HFFc6 (cell line): ENCODE results near the gene GABPB2. TPM values are rescaled to one million over a fixed set of nuclear protein-coding genes. Genes with fewer than 3 reads are reported as not detected.

Source experiments
- DNase-seq: peaks from one replicate; pipeline ENCODE4 v3.0.0-alpha.2; 2018
- H3K27ac Mint-ChIP-seq: 2 replicates; pipeline ENCODE4 v1.8.0; 2020; ENCODE audit warnings: mild to moderate bottlenecking, mixed read lengths
- H3K27me3 Mint-ChIP-seq: 2 replicates; pipeline ENCODE4 v1.8.0; 2021; ENCODE audit warnings: mild to moderate bottlenecking, moderate library complexity, mixed read lengths; ENCODE audit not compliant: insufficient read depth
- H3K36me3 Mint-ChIP-seq: 2 replicates; pipeline ENCODE4 v1.8.0; 2021; ENCODE audit warnings: low read depth, mixed read lengths
- H3K4me1 Mint-ChIP-seq: 2 replicates; pipeline ENCODE4 v1.8.0; 2020; ENCODE audit warnings: low read depth, mixed read lengths
- H3K4me3 Mint-ChIP-seq: 2 replicates; pipeline ENCODE4 v1.8.0; 2020; ENCODE audit warnings: mild to moderate bottlenecking, moderate library complexity, mixed read lengths
- H3K9me3 Mint-ChIP-seq: 2 replicates; pipeline ENCODE4 v1.8.0; 2020; ENCODE audit warnings: mild to moderate bottlenecking, mixed read lengths
- CTCF ChIP-seq: fragments of 200-600 bp; sonication (generic); IDR thresholded peaks from 2 replicates; pipeline ENCODE4 v1.5.0; 2021; ENCODE audit warnings: antibody characterized with exemption, mild to moderate bottlenecking
- total RNA-seq, 6 experiments: library from RNA; stranded (reverse); fragmentation: NEBNext Ultra II Directional; extraction: Animal tissue kit (Norgen Biotek cat#: 25700); gene quantifications; 2 replicates in 1 of 6; 3 replicates in 5 of 6; pipeline ENCODE4 v1.2.3, GENCODE V29; 2021

The GABPB2 gene
- total RNA-seq, 6 experiments from 2014 or later, result 10.6 to 12.2 (median 11.5) TPM

DNA sequence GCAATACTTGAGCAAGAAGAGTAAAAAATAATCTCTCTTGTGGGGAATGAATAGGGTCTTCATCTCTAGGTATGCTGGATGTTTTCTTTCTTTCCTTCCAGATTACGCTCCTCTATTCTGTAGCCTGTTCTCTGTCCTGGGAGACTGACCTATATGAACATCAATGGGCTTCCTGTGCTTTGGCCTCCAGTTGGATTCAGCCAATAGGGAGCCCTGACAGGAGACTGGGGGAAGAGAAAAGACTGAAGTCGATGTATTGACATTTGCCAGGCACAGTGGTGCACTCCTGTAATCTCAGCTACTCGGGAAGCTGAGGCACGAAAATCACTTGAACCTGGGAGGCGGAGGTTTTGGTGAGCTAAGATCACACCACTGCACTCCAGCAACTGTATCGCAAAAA, 58.2 kb downstream of the GABPB2 start:
- H3K27me3 Mint-ChIP-seq, result peaks cover 2% of the 10 kb centered on the region; the same call in 1 of the 2 replicates
- no peaks in the 10 kb centered on the region for H3K9me3 Mint-ChIP-seq
- no peaks in the 10 kb centered on the region for H3K36me3 Mint-ChIP-seq
- H3K4me1 Mint-ChIP-seq, result peaks cover 14% of the 10 kb centered on the region
- no peak for DNase-seq
- no peak for TF ChIP-seq CTCF
- no peak overlapping the region for H3K27ac Mint-ChIP-seq
- no peak overlapping the region for H3K4me3 Mint-ChIP-seq

GRCh38 chr1:151130987-151131586, 60.5 kb downstream of the GABPB2 start:
- H3K4me3 Mint-ChIP-seq, result peak overlapping the region; percentile 82
- peak; percentile 56 for DNase-seq
- H3K27me3 Mint-ChIP-seq, result peaks cover 4% of the 10 kb centered on the region; the same call in 1 of the 2 replicates
- peaks cover 14% of the 10 kb centered on the region for H3K4me1 Mint-ChIP-seq
- TF ChIP-seq CTCF, result no peak
- H3K27ac Mint-ChIP-seq, result peak overlapping the region; percentile 54; the same call in 1 of the 2 replicates
- no peaks in the 10 kb centered on the region for H3K36me3 Mint-ChIP-seq
- no peaks in the 10 kb centered on the region for H3K9me3 Mint-ChIP-seq

DNA sequence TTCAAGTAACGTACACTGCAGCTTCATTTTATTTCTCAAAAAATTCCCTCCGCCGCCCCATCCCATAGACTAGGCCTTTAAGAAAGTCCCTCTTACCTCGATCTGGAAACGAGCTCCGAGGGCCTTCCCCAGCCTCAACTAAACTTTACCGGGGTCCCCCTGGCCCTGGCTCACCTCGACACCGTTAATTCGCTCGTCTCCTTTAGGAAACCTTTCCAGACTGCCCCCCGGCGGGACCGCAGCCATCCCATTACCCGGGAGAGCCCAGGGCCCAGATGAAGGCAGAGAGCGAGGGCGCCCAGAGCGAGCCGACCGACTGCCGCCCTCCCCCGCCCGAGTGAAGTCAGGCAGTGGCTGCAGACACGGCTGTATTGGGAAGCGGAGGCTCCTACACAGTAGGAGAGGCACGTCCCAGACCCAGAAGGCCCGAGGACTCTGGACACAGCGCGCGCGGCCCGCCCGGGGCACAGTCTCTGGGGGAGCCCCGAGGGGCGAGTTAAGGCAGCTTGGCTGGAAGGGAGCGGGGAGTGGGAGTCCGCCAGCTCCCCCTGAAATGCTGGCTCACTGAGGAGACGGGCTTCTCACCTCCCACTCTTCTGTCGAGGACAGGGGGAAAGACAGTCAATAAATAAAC, 61.3 kb downstream of the GABPB2 start:
- TF ChIP-seq CTCF, result no peak
- Mint-ChIP-seq H3K27me3 (peaks cover 4% of the 10 kb centered on the region; the same call in 1 of the 2 replicates), H3K27ac (peak overlapping the region; percentile 54; the same call in 1 of the 2 replicates), H3K36me3 (no peaks in the 10 kb centered on the region), H3K4me3 (peak overlapping the region; percentile 82), H3K4me1 (peaks cover 14% of the 10 kb centered on the region), H3K9me3 (no peaks in the 10 kb centered on the region)
- DNase-seq, result no peak

GRCh38 chr1:151132335-151133017, 61.9 kb downstream of the GABPB2 start:
- no peak for TF ChIP-seq CTCF
- no peak overlapping the region for H3K4me3 Mint-ChIP-seq
- H3K4me1 Mint-ChIP-seq, result peaks cover 14% of the 10 kb centered on the region
- H3K27ac Mint-ChIP-seq, result no peak overlapping the region
- no peaks in the 10 kb centered on the region for H3K36me3 Mint-ChIP-seq
- peaks cover 4% of the 10 kb centered on the region; the same call in 1 of the 2 replicates for H3K27me3 Mint-ChIP-seq
- H3K9me3 Mint-ChIP-seq, result no peaks in the 10 kb centered on the region
- DNase-seq, result no peak

DNA sequence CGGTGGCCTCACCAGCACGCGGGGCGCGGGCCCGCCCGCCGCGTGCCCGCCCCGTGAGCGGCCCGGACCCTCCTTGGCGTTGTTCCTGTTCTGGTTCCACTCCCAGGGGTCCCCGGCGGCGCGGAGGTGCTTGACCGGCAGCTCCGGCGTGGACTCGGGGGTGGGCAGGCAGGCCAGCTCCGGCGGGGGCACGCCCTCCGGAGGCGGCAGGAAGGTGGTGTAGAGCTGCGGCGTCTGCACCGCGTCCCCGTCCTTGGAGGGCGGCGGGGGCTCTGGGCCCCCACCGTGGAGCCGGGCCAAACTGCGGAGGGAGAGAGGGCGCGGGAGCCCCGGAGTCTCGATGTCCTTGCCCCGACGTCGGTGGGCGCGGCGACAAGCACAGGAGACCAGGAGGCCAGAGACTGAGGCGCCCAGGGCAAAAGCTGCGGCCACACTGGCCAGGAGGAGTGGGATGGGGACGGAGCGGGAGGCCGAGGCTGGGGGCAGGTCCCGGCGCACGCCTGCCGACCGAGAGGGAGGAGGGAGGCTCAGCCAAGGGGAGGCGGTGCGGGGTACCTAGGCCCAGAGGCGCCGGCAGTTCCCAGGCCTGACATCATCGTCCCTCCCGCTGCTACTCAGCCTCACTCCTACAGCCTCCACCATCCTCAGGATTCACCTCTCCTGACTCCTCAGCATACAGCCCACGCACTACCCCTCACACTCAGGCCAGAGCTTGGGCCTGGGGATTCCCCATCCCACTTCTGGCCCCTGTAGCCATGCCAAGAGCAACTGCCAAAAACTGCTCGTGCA, 62.7 kb downstream of the GABPB2 start:
- Mint-ChIP-seq H3K27ac (no peak overlapping the region), H3K27me3 (peaks cover 4% of the 10 kb centered on the region; the same call in 1 of the 2 replicates), H3K4me3 (no peak overlapping the region), H3K36me3 (no peaks in the 10 kb centered on the region), H3K4me1 (peaks cover 14% of the 10 kb centered on the region), H3K9me3 (no peaks in the 10 kb centered on the region)
- no peak for TF ChIP-seq CTCF
- no peak for DNase-seq
